ENCODE measurements around the gene MXD1. TPM values are rescaled to one million over a fixed set of nuclear protein-coding genes. Genes with fewer than 3 reads are reported as not detected.

MXD1 gene
- total and polyA plus RNA-seq, 9 of the 15 experiments (the other 6 are each of a cell fraction or from before 2014, with no cell fraction given) = 6.7 to 35.9 (median 11.0) TPM

GRCh38 chr2:69973335-69973735 lies 58.4 kb downstream of the MXD1 start (continued):
- TF ChIP-seq THAP12 (CRISPR knock-in tag; IDR thresholded peaks at IDR 0.05) (no peak), RUNX1 (IDR thresholded peaks at IDR 0.05; ENCODE audit: low read depth) (0 out of 2 replicates have a peak, but pooled peaks have one; percentile 57), POLR2AphosphoS5 (IDR thresholded peaks at IDR 0.05; ENCODE audit: control insufficient read depth, insufficient read depth, low read depth, low read length) (peak; percentile 44; the same call in 1 of the 2 replicates), FOXA3 (CRISPR knock-in tag; conservative IDR thresholded peaks at IDR 0.05 in 1 of 2, IDR thresholded peaks at IDR 0.05 in 1 of 2) (no peak), SOX6 (IDR thresholded peaks at IDR 0.05) (0 out of 2 replicates have a peak, but pooled peaks have one; percentile 48), KDM1A (IDR thresholded peaks at IDR 0.05) (peak; percentile 49 to 60; a peak in 3 of 4 replicates), WHSC1 (IDR thresholded peaks at IDR 0.05; ENCODE audit: low read length) (no peak), NRF1 (conservative IDR thresholded peaks at IDR 0.05 in 1 of 2, IDR thresholded peaks at IDR 0.05 in 1 of 2) (peak in 1 of 2 experiments; percentile 34; a peak in 1 of 4 replicates), SRF (CRISPR knock-in tag; IDR thresholded peaks at IDR 0.05) (0 out of 4 replicates have a peak, but pooled peaks of 1 of the 2 experiments have one; percentile 23), NFE2 (IDR thresholded peaks at IDR 0.05; ENCODE audit: low read depth) (peak; percentile 17; the same call in 1 of the 2 replicates), ZNF695 (CRISPR knock-in tag; IDR thresholded peaks at IDR 0.05) (no peak), GABPB2 (CRISPR knock-in tag; conservative IDR thresholded peaks at IDR 0.05) (no peak), PHTF2 (CRISPR knock-in tag; IDR thresholded peaks at IDR 0.05) (no peak), ZFX (CRISPR knock-in tag; IDR thresholded peaks at IDR 0.05) (no peak), SREBF1 (IDR thresholded peaks at IDR 0.05; ENCODE audit: borderline replicate concordance, low read depth, low read length) (no peak)
- TF ChIP-seq, protein P1, sequence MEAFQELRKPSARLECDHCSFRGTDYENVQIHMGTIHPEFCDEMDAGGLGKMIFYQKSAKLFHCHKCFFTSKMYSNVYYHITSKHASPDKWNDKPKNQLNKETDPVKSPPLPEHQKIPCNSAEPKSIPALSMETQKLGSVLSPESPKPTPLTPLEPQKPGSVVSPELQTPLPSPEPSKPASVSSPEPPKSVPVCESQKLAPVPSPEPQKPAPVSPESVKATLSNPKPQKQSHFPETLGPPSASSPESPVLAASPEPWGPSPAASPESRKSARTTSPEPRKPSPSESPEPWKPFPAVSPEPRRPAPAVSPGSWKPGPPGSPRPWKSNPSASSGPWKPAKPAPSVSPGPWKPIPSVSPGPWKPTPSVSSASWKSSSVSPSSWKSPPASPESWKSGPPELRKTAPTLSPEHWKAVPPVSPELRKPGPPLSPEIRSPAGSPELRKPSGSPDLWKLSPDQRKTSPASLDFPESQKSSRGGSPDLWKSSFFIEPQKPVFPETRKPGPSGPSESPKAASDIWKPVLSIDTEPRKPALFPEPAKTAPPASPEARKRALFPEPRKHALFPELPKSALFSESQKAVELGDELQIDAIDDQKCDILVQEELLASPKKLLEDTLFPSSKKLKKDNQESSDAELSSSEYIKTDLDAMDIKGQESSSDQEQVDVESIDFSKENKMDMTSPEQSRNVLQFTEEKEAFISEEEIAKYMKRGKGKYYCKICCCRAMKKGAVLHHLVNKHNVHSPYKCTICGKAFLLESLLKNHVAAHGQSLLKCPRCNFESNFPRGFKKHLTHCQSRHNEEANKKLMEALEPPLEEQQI (IDR thresholded peaks at IDR 0.05) = 0 out of 2 replicates have a peak, but pooled peaks have one; percentile 43
- TF ChIP-seq, protein P2, sequence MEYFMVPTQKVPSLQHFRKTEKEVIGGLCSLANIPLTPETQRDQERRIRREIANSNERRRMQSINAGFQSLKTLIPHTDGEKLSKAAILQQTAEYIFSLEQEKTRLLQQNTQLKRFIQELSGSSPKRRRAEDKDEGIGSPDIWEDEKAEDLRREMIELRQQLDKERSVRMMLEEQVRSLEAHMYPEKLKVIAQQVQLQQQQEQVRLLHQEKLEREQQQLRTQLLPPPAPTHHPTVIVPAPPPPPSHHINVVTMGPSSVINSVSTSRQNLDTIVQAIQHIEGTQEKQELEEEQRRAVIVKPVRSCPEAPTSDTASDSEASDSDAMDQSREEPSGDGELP (CRISPR knock-in tag; IDR thresholded peaks at IDR 0.05; ENCODE audit: borderline replicate concordance) = no peak
- TF ChIP-seq, protein P3, sequence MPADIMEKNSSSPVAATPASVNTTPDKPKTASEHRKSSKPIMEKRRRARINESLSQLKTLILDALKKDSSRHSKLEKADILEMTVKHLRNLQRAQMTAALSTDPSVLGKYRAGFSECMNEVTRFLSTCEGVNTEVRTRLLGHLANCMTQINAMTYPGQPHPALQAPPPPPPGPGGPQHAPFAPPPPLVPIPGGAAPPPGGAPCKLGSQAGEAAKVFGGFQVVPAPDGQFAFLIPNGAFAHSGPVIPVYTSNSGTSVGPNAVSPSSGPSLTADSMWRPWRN (IDR thresholded peaks at IDR 0.05; ENCODE audit: low read depth) = 0 out of 2 replicates have a peak, but pooled peaks have one; percentile 10

All from K562 (cell line).